Heart right ventricle (tissue), 16 donors: ENCODE data around the gene AKR1B1. TPM values are rescaled to one million over a fixed set of nuclear protein-coding genes. Genes with fewer than 3 reads are reported as not detected.

Source experiments
- ATAC-seq, 8 donors: fragments of 200-7000 bp; cut with Tn5 transposase; one replicate each; pipeline ENCODE4 v1.9.1; 2020; ENCODE audit warnings: mild to moderate bottlenecking in 8 of 8, moderate library complexity in 8 of 8, moderate number of reproducible peaks in 1 of 8
- DNase-seq, 2 donors: peaks; one replicate each; pipeline ENCODE4 v3.0.0-alpha.2; 2020
- H3K27ac ChIP-seq, 10 donors: fragments of 200-600 bp; sonication (generic) in 2 of 10; one replicate each; pipeline versions ENCODE4 v1.5.0 to v1.8.0; 2020 to 2022; ENCODE audit warnings: mild to moderate bottlenecking in 3 of 10
- H3K27me3 ChIP-seq, 7 donors: fragments of 200-600 bp; one replicate each; pipeline ENCODE4 v1.8.0; 2021 to 2022; ENCODE audit warnings: mild to moderate bottlenecking in 2 of 7
- H3K36me3 ChIP-seq, 9 donors: fragments of 200-600 bp; sonication (generic) in 1 of 9; one replicate each; pipeline versions ENCODE4 v1.5.0 to v1.8.0; 2020 to 2022; ENCODE audit warnings: mild to moderate bottlenecking in 2 of 9
- H3K4me1 ChIP-seq, 9 donors: fragments of 200-600 bp; sonication (generic) in 1 of 9; one replicate each; pipeline versions ENCODE4 v1.5.0 to v1.8.0; 2020 to 2022; ENCODE audit warnings: mild to moderate bottlenecking in 4 of 9
- H3K4me3 ChIP-seq, 10 donors: fragments of 200-600 bp; sonication (generic) in 2 of 10; one replicate each; pipeline versions ENCODE4 v1.5.0 to v1.8.0; 2020 to 2022; ENCODE audit warnings: mild to moderate bottlenecking in 7 of 10, moderate library complexity in 2 of 10
- H3K9me3 ChIP-seq, 11 donors: fragments of 200-600 bp in 10 of 11; sonication (generic) in 2 of 11; one replicate each; pipeline versions ENCODE4 v1.5.0 to v1.8.0; 2013 to 2022; ENCODE audit warnings: mild to moderate bottlenecking in 2 of 11, control low read depth in 1 of 11, moderate library complexity in 1 of 11
- WGBS, 2 donors: extraction: QIAGEN DNeasy Blood & Tissue Kit; methylation state at CpG; one replicate each; pipeline ENCODE4 v1.1.7; 2013; ENCODE audit warnings: inconsistent platforms in 1 of 2; 5-methylcytosine and 5-hydroxymethylcytosine counted together
- intact Hi-C, 10 donors: fragments of 100-400 bp; cut with DNase I; formaldehyde crosslinking; loops; one replicate each; pipeline versions ENCODE4 v1.11.1 to v1.14.2; 2022
- polyA plus RNA-seq, 2 donors: library from polyadenylated mRNA; stranded (reverse); fragments of 200-250 nt; gene quantifications; one replicate each; pipeline ENCODE4 v1.2.3, GENCODE V29; 2013
- total RNA-seq, 10 donors: library from RNA; stranded (reverse); fragmentation: NEBNext Ultra II Directional in 3 of 10; extraction: Animal tissue kit (Norgen Biotek cat#: 25700) in 3 of 10; gene quantifications; one replicate each; pipeline versions ENCODE4 v1.2.1 to v1.2.4, GENCODE V29; 2021 to 2023
- TF ChIP-seq, protein P1 (sequence below), 9 donors: fragments of 200-600 bp; sonication (generic) in 2 of 9; IDR thresholded peaks; one replicate each; pipeline versions ENCODE4 v1.5.0 to v1.8.0; 2021 to 2022; ENCODE audit warnings: antibody characterized with exemption in 9 of 9, mild to moderate bottlenecking in 5 of 9, moderate library complexity in 1 of 9
- donor health status: Arrhythmogenic right ventricular cardiomyopathy.
- donor health status: ischemic (EF 13 %, LVEDD 7.1; RV severe dilation, severe dysfunction).
- donor health status: healthy with polysubstance abuse.
- donor health status: DM: no; HTN: yes; CAD: no.
- donor health status: DM: no; HTN: no; CAD: no.
- donor health status: ischemic (EF 25% LVEDD 6.9; RV normal size, moderate dysfunction).
- donor health status: ischemic (EF 25% LVEDD 5.7; RV mildly dilated, moderate dysfunction).
- donor health status: healthy.
- donor health status: DM: yes; HTN: yes; CAD: no.
- donor health status: Ischemic cardiomyopathy.
- donor health status: ischemic (EF 35%, LVEDD 5.7; RV mildly dilated, moderate dysfunction).
- donor health status: nonischemic (EF 11% LVEDD 7.7; RV severe dilation, severe dysfunction).
- donor health status: DM: yes; HTN: yes; CAD: no.
- donor health status: PGD.
- donor health status: ischemic (EF 29% LVEDD 5.4; RV normal size, mild dysfunction).
- donor health status: nonischemic (EF 23%, LVEDD 6.1; RV moderate dilation, normal function).

AKR1B1 gene
- total and polyA plus RNA-seq, 12 donors, result 96.6 to 317 (median 181) TPM

DNA sequence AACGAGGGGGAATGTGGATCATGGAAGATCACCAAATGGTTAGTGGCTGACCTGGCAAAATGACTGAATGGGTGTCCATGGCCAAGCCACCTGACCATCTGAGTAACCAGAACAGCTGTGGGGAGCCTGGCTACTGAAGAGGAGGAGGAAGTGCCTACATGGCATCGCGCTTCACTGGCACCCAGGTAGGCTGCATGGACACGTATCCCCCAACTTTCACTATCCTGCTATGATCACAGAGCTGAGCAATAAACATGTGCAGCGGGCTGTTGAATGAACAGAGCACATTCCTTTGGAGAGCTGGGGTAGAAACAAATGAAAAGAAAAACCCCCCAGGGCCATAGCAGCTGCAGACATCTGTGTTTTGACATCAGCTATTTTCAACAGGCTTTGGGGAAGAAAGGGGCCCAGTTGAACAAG is 6.5 kb downstream of the AKR1B1 start:
- DNase-seq, result peak in 1 of 2 donors; percentile 41
- Histone ChIP-seq H3K27me3 (no peaks in the 10 kb centered on the region), H3K9me3 (no peaks in the 10 kb centered on the region), H3K4me3 (peak overlapping the region in 1 of 10 donors; percentile 27), H3K27ac (peak overlapping the region in 9 of 10 donors; percentile 33 to 69 (median 61)), H3K36me3 (peaks cover 0 to 60% (median 25%) of the 10 kb centered on the region in 9 donors), H3K4me1 (peaks cover 24 to 79% (median 64%) of the 10 kb centered on the region in 9 donors)
- intact Hi-C loops, result no loop called here
- ATAC-seq, result peak in 7 of 8 donors; percentile 30 to 68 (median 42)
- TF ChIP-seq, protein P1, sequence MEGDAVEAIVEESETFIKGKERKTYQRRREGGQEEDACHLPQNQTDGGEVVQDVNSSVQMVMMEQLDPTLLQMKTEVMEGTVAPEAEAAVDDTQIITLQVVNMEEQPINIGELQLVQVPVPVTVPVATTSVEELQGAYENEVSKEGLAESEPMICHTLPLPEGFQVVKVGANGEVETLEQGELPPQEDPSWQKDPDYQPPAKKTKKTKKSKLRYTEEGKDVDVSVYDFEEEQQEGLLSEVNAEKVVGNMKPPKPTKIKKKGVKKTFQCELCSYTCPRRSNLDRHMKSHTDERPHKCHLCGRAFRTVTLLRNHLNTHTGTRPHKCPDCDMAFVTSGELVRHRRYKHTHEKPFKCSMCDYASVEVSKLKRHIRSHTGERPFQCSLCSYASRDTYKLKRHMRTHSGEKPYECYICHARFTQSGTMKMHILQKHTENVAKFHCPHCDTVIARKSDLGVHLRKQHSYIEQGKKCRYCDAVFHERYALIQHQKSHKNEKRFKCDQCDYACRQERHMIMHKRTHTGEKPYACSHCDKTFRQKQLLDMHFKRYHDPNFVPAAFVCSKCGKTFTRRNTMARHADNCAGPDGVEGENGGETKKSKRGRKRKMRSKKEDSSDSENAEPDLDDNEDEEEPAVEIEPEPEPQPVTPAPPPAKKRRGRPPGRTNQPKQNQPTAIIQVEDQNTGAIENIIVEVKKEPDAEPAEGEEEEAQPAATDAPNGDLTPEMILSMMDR (IDR thresholded peaks at IDR 0.05), result no peak
- 68 to 78% methylated on average over 5 of the region's 5 CpGs for WGBS, 2 donors

DNA sequence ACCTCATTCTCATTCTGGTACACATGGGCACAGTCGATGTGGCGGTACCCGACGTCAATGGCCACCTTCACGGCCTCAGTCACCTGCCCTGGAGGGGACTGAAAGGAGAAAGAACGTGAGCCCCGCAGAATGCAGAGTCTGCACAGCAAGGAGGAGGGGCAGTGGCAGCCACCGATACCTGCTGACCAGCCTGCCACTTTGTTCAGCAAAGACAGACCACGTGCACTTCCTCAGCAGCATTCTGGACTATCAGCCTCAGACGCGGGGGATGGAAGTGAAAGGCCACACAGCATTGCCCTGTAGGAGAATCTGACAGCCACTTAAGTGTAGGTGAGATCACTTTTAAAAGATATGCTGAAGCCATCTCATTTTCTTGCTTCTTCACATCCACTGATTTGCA is 7.2 kb downstream of the AKR1B1 start:
- H3K27ac ChIP-seq, result peak overlapping the region in 3 of 10 donors; percentile 60 to 64 (median 63)
- peak in 2 of 8 donors; percentile 18 to 19 for ATAC-seq

DNA sequence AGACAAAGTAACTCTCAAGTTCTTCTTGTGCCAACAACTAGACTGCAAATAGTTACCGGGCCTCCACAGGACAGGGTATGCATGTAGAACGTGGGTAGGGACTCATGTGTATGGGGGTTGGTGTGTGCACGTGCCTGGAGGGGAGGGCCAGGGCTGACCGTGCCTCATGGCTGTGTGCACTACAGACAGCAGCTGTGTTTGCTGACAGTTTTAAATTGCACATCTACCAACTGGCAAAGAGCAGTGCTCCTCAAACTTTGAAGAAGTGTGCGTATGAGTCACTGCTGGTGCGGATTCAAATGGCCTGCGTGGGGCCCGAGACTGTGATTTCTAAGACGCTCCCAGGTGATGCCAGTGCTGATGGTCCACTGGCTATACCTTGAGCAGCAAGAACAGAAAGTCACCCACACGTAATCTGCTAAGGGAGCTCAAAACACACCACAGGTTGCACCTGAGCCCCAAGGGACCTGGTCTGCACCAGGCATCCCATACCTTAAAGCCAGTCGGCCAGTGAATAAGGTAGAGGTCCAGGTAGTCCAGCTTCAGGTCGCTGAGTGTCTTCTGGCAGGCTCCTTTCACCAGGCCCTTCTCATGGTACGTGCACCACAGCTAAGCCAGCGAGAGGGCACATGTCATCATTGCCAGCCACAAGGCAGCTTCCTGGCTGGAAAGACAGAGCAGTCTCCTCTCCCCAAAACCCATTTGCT is 8.5 kb downstream of the AKR1B1 start:
- Histone ChIP-seq H3K4me3 (no peak overlapping the region), H3K9me3 (no peaks in the 10 kb centered on the region), H3K4me1 (peaks cover 24 to 68% (median 60%) of the 10 kb centered on the region in 9 donors), H3K36me3 (peaks cover 6 to 62% (median 45%) of the 10 kb centered on the region in 9 donors), H3K27me3 (no peaks in the 10 kb centered on the region), H3K27ac (peak overlapping the region in 3 of 10 donors; percentile 3 to 14 (median 11))
- TF ChIP-seq, protein P1 (IDR thresholded peaks at IDR 0.05), result no peak
- DNase-seq (no peak), ATAC-seq (peak in 2 of 8 donors; percentile 56 to 67)
- 61 to 66% methylated on average over 14 of the region's 14 CpGs for WGBS, 2 donors
- intact Hi-C loops, result no loop called here

More for the DNA sequence above, 7.2 kb downstream of the AKR1B1 start:
- intact Hi-C loops, result no loop called here
- Histone ChIP-seq H3K4me3 (peak overlapping the region in 1 of 10 donors; percentile 27), H3K27me3 (no peaks in the 10 kb centered on the region), H3K4me1 (peaks cover 24 to 72% (median 60%) of the 10 kb centered on the region in 9 donors), H3K9me3 (no peaks in the 10 kb centered on the region), H3K36me3 (peaks cover 3 to 61% (median 33%) of the 10 kb centered on the region in 9 donors)
- TF ChIP-seq, protein P1 (IDR thresholded peaks at IDR 0.05), result no peak
- no peak for DNase-seq
- WGBS, 2 donors, result 76 to 79% methylated on average over 11 of the region's 11 CpGs

DNA sequence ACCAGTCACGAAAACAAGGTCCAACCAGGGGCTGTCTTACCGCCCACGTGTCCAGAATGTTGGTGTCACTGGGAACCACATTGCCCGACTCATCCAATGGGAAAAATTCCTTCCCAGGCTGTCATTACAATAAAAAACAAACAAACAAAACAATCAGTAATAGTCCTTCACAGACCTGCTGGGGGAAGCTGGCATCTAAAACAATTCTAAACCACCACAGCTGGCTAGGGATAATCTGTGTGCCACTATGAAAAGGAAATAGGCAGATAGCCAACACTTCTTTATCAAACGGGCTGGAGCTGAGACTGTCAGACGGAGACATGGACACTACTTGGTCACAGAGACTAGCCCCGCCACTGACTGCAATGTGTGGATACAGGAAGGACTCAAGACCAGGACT is 9.2 kb downstream of the AKR1B1 start:
- Histone ChIP-seq H3K9me3 (no peaks in the 10 kb centered on the region), H3K4me1 (peaks cover 24 to 66% (median 55%) of the 10 kb centered on the region in 9 donors), H3K36me3 (peaks cover 10 to 70% (median 48%) of the 10 kb centered on the region in 9 donors), H3K27me3 (no peaks in the 10 kb centered on the region), H3K4me3 (no peak overlapping the region), H3K27ac (peak overlapping the region in 1 of 10 donors; percentile 14)
- WGBS, 2 donors, result 58 to 59% methylated on average over 7 of the region's 7 CpGs
- TF ChIP-seq, protein P1 (IDR thresholded peaks at IDR 0.05), result no peak
- intact Hi-C loops, result no loop called here
- ATAC-seq (peak in 2 of 8 donors; percentile 13 to 24), DNase-seq (no peak)
